ENCODE results near the gene SATB1. TPM values are rescaled to one million over a fixed set of nuclear protein-coding genes. Genes with fewer than 3 reads are reported as not detected.
A peak's percentile ranks its signal among the peaks of the same experiment; 100 is the strongest.

SATB1 gene
- 10 to 100 TPM; 36.1 to 50.8 TPM for total RNA-seq

DNA sequence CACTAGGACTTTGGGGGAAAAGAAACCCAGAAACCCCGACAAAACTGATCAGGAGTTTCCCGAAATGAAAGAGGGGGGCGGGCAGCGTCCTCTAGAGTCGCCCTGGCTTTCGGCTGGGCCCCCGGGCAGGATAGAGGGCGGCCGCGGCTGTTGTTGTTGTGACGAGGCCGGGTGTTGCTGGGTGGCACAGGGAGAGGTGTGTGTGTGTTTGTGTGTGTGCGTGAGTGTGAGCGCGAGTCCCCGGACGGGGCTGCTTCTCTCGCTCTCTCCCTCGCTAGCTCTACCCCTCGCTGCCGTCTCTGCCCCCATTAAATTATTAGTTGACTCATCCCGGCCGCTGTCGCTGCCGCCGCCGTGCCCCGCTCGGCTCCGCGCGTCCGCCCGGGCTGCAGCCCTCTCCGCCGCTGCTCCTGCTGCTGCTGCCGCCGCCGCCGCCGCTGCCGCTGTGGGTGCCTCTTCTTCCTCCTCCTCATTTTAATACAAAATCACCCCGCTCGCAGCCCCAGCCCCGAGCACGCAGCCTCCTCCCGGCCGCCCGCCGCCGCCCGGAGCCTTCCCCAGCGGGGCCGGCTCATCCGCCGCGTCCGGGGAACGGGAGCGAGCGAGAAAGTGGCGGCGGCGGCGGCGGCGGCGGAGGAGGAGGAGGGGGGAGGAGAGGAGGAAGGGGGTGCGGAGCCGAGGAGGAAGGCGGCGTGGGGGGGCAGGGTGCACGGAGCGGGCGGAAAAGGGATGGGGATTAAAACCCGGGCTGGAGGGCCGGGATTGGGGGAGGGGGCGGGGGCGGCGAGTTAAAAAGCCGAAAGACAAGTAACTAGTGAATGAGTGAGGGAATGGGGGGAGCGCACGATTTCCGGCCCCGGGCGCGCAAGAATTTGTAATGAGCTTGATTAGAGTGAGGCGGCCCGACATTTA, at the start of gene SATB1:
Gene SATB1, minus strand, starts transcription at position 611 of the 912 bp plus-strand sequence. CDS start 4,372 bp downstream, outside the sequence.
- H3K36me3 ChIP-seq (replicated peaks in 1 of 2; ENCODE audit: insufficient read depth in 1 of 2, low read depth in 2 of 2): no peaks in the 10 kb centered on the region
- peak within 1 kb of the TSS; percentile 91 to 99 (median 96) for H3K27ac ChIP-seq
- peaks cover 29% of the 10 kb centered on the region for H3K4me1 ChIP-seq
- DNase-seq (peak; percentile 83 to 89 (median 88)), ATAC-seq (peak; percentile 79)
- no peaks in the 10 kb centered on the region for H3K9me3 ChIP-seq
- intact Hi-C loops (cut with DNase I): no loop called here
- no peaks in the 10 kb centered on the region for H3K27me3 ChIP-seq
- peak within 1 kb of the TSS; percentile 81 to 92 for H3K4me3 ChIP-seq
- whole genome bisulfite sequencing, 2 donors: 0 to 1% methylated on average over 50 to 78 of the region's 89 CpGs
- peak; percentile 49 to 70 (median 67) for TF ChIP-seq POLR2A (IDR thresholded peaks at IDR 0.05)
- TF ChIP-seq, protein P1, sequence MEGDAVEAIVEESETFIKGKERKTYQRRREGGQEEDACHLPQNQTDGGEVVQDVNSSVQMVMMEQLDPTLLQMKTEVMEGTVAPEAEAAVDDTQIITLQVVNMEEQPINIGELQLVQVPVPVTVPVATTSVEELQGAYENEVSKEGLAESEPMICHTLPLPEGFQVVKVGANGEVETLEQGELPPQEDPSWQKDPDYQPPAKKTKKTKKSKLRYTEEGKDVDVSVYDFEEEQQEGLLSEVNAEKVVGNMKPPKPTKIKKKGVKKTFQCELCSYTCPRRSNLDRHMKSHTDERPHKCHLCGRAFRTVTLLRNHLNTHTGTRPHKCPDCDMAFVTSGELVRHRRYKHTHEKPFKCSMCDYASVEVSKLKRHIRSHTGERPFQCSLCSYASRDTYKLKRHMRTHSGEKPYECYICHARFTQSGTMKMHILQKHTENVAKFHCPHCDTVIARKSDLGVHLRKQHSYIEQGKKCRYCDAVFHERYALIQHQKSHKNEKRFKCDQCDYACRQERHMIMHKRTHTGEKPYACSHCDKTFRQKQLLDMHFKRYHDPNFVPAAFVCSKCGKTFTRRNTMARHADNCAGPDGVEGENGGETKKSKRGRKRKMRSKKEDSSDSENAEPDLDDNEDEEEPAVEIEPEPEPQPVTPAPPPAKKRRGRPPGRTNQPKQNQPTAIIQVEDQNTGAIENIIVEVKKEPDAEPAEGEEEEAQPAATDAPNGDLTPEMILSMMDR (IDR thresholded peaks at IDR 0.05): no peak

DNA sequence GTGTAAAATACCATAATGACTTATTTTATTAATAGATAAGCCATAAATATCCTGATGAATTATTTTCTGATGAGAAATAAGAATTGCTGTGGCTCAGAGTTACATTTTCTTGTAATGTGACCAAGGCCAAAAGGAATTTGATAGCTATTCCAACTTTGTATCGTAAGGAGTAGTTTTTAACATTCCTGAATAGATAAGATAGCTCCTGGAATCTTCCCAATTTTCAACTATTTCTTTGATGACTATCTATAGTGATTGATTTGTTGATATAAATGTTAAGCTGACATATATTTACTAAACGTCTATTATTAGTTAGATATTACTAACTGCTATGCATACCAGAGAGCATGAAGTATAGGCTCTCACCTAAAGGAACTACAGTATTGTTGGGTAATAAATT, 49.1 kb upstream of the SATB1 start:
- DNase-seq (no peak), ATAC-seq (no peak)
- H3K27ac ChIP-seq: no peak overlapping the region
- H3K9me3 ChIP-seq: no peaks in the 10 kb centered on the region
- WGBS, 2 donors: 30 to 43% methylated on average over 2 of the region's 2 CpGs
- no peak overlapping the region for H3K4me3 ChIP-seq
- TF ChIP-seq, protein P1 (IDR thresholded peaks at IDR 0.05): no peak
- no peak for TF ChIP-seq POLR2A (IDR thresholded peaks at IDR 0.05)
- no peaks in the 10 kb centered on the region for H3K27me3 ChIP-seq
- H3K36me3 ChIP-seq (replicated peaks in 1 of 2; ENCODE audit: insufficient read depth in 1 of 2, low read depth in 2 of 2): no peaks in the 10 kb centered on the region
- intact Hi-C loops (cut with DNase I): no loop called here
- H3K4me1 ChIP-seq: peaks cover 7% of the 10 kb centered on the region

DNA sequence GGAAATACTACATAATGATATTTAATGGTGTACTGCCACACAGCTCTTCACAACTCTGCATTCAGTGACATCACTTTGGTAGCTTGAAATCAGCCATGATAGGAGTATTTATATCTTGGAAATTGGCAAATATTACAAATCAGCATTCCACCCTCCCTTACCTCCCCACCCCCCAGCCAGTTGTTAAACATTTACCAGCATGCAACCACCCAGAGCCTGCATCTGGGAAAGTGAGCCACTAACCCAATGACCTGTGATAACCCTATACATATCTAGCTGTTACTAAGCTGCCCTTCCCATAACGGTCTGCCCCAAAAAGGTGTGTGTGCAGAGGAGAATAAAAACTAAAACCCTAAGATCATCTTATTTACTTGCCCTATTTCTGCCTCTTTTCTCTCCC, 44.6 kb upstream of the SATB1 start:
- Histone ChIP-seq H3K4me1 (peaks cover 7% of the 10 kb centered on the region), H3K27me3 (no peaks in the 10 kb centered on the region), H3K9me3 (no peaks in the 10 kb centered on the region), H3K36me3 (replicated peaks in 1 of 2; ENCODE audit: insufficient read depth in 1 of 2, low read depth in 2 of 2) (no peaks in the 10 kb centered on the region), H3K4me3 (no peak overlapping the region), H3K27ac (no peak overlapping the region)
- ATAC-seq (peak; percentile 79), DNase-seq (peak; percentile 34 to 68 (median 56))
- intact Hi-C loops (cut with DNase I): no loop called here
- TF ChIP-seq POLR2A (IDR thresholded peaks at IDR 0.05): no peak
- TF ChIP-seq, protein P1 (IDR thresholded peaks at IDR 0.05): no peak
- 10 to 15% methylated on average over 1 of the region's 1 CpG for WGBS, 2 donors

DNA sequence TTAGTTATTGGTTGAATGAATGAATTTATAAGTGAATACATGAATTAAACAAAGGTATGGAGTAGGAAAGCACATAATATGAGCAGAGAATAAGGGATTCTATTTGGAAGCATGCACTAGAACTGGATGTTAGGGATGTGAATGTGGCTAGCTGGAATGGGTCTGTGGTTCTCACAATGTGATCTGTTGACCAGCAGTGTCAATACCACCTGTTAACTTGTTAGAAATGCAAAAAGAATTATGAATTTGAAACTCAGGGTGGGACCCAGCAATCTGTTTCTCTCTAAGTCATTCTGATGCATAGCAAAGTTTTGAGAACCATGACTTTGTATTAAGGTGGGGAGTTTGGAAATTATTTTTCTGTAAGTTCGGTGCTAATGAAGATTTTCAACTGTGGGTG, 41.0 kb upstream of the SATB1 start:
- Histone ChIP-seq H3K27ac (no peak overlapping the region), H3K27me3 (no peaks in the 10 kb centered on the region), H3K36me3 (replicated peaks in 1 of 2; ENCODE audit: insufficient read depth in 1 of 2, low read depth in 2 of 2) (no peaks in the 10 kb centered on the region), H3K4me3 (no peak overlapping the region), H3K9me3 (no peaks in the 10 kb centered on the region), H3K4me1 (peaks cover 7% of the 10 kb centered on the region)
- 88 to 90% methylated on average over 1 of the region's 1 CpG for WGBS, 2 donors
- intact Hi-C loops (cut with DNase I): no loop called here
- no peak for ATAC-seq
- no peak for DNase-seq
- TF ChIP-seq POLR2A (IDR thresholded peaks at IDR 0.05): no peak
- TF ChIP-seq, protein P1 (IDR thresholded peaks at IDR 0.05): no peak

Data from body of pancreas (tissue), 4 donors.